ENCODE measurements around the gene ARMCX1. TPM values are rescaled to one million over a fixed set of nuclear protein-coding genes. Genes with fewer than 3 reads are reported as not detected.

Gene ARMCX1
- total and polyA plus RNA-seq, 2 experiments from 2014 or later, result 26.9 to 28.0 TPM

GRCh38 chrX:101530944-101531343 is 19.4 kb upstream of the ARMCX1 start:
- peaks cover 19% of the 10 kb centered on the region; the same call in 2 of the 3 replicates for H3K9me3 Mint-ChIP-seq

GRCh38 chrX:101539116-101539515 is 11.2 kb upstream of the ARMCX1 start:
- no peak for ATAC-seq
- no peaks in the 10 kb centered on the region for H3K27me3 ChIP-seq (ENCODE audit: insufficient read depth)
- Mint-ChIP-seq H3K4me1 (no peaks in the 10 kb centered on the region), H3K27me3 (ENCODE audit: insufficient read depth, low read depth, poor library complexity) (no peaks in the 10 kb centered on the region), H3K9me3 (peaks cover 17% of the 10 kb centered on the region; the same call in 2 of the 3 replicates), H3K36me3 (ENCODE audit: low read depth) (no peaks in the 10 kb centered on the region), H3K27ac (no peak overlapping the region), H3K4me3 (no peak overlapping the region)
- no peaks in the 10 kb centered on the region for H4K20me1 ChIP-seq (replicated peaks; ENCODE audit: insufficient read depth)
- DNase-seq (ENCODE audit: low spot score), result no peak
- H3K79me2 ChIP-seq (replicated peaks; ENCODE audit: insufficient read depth), result no peaks in the 10 kb centered on the region
- H3K4me3 ChIP-seq, result no peak overlapping the region
- H2AFZ ChIP-seq, result no peak overlapping the region
- no peak for TF ChIP-seq ETS1 (IDR thresholded peaks at IDR 0.05)
- H3F3A ChIP-seq (replicated peaks; ENCODE audit: low read depth), result no peaks in the 10 kb centered on the region
- no peaks in the 10 kb centered on the region for H3K36me3 ChIP-seq (ENCODE audit: insufficient read depth)
- no peak overlapping the region for H3K27ac ChIP-seq (ENCODE audit: low read depth)
- H3K4me1 ChIP-seq (ENCODE audit: insufficient read depth), result no peaks in the 10 kb centered on the region
- H3K4me2 ChIP-seq, result no peak overlapping the region
- H3K9me2 ChIP-seq (ENCODE audit: insufficient read depth), result no peaks in the 10 kb centered on the region

More at GRCh38 chrX:101530944-101531343, 19.4 kb upstream of the ARMCX1 start:
- Histone ChIP-seq H3K4me2 (no peak overlapping the region), H3F3A (replicated peaks; ENCODE audit: low read depth) (no peaks in the 10 kb centered on the region), H3K27me3 (ENCODE audit: insufficient read depth) (no peaks in the 10 kb centered on the region), H3K36me3 (ENCODE audit: insufficient read depth) (no peaks in the 10 kb centered on the region), H3K9me2 (ENCODE audit: insufficient read depth) (no peaks in the 10 kb centered on the region), H3K27ac (ENCODE audit: low read depth) (no peak overlapping the region), H3K79me2 (replicated peaks; ENCODE audit: insufficient read depth) (no peaks in the 10 kb centered on the region), H3K4me3 (no peak overlapping the region), H3K4me1 (ENCODE audit: insufficient read depth) (no peaks in the 10 kb centered on the region), H4K20me1 (replicated peaks; ENCODE audit: insufficient read depth) (no peaks in the 10 kb centered on the region), H2AFZ (no peak overlapping the region)
- ATAC-seq (no peak), DNase-seq (ENCODE audit: low spot score) (no peak)
- peaks cover 10% of the 10 kb centered on the region; the same call in 1 of the 3 replicates for H3K36me3 Mint-ChIP-seq (ENCODE audit: low read depth)
- H3K4me1 Mint-ChIP-seq, result no peaks in the 10 kb centered on the region
- no peak overlapping the region for H3K27ac Mint-ChIP-seq
- H3K4me3 Mint-ChIP-seq, result no peak overlapping the region
- H3K27me3 Mint-ChIP-seq (ENCODE audit: insufficient read depth, low read depth, poor library complexity), result no peaks in the 10 kb centered on the region
- no peak for TF ChIP-seq ZNF331 (CRISPR knock-in tag; IDR thresholded peaks at IDR 0.05; ENCODE audit: low read depth)
- no peak for TF ChIP-seq STAT1 (IDR thresholded peaks at IDR 0.05; ENCODE audit: unreplicated experiment)
- no peak for TF ChIP-seq EZH2 (IDR thresholded peaks at IDR 0.05; ENCODE audit: low read depth, unreplicated experiment)
- TF ChIP-seq POLR2AphosphoS5 (IDR thresholded peaks at IDR 0.05; ENCODE audit: low read depth), result no peak
- TF ChIP-seq CTCF (conservative IDR thresholded peaks at IDR 0.05; ENCODE audit: low read depth in 2 of 2), result no peak

- peak; percentile 76 for ATAC-seq
- TF ChIP-seq REST (IDR thresholded peaks at IDR 0.05; ENCODE audit: unreplicated experiment) (no peak), CREB1 (CRISPR knock-in tag; IDR thresholded peaks at IDR 0.05; ENCODE audit: low read depth) (no peak), ETS1 (IDR thresholded peaks at IDR 0.05) (no peak), POLR2AphosphoS5 (IDR thresholded peaks at IDR 0.05; ENCODE audit: low read depth) (no peak)
Measured at GRCh38 chrX:101550751-101551379, 518 bp downstream of the ARMCX1 start.

More at GRCh38 chrX:101550751-101551379, 518 bp downstream of the ARMCX1 start:
- DNase-seq (ENCODE audit: low spot score), result peak; percentile 68
- peak overlapping the region; percentile 88 for H3K4me2 ChIP-seq
- H4K20me1 ChIP-seq (replicated peaks; ENCODE audit: insufficient read depth), result no peaks in the 10 kb centered on the region
- Mint-ChIP-seq H3K27me3 (ENCODE audit: insufficient read depth, low read depth, poor library complexity) (peaks cover 7% of the 10 kb centered on the region), H3K4me1 (peaks cover 17% of the 10 kb centered on the region; the same call in 2 of the 3 replicates), H3K4me3 (peak overlapping the region; percentile 87), H3K27ac (peak overlapping the region; percentile 89), H3K9me3 (no peaks in the 10 kb centered on the region), H3K36me3 (ENCODE audit: low read depth) (peaks cover 8% of the 10 kb centered on the region; the same call in 1 of the 3 replicates)
- peak overlapping the region; percentile 98 for H2AFZ ChIP-seq
- H3K27me3 ChIP-seq (ENCODE audit: insufficient read depth), result no peaks in the 10 kb centered on the region
- peak overlapping the region; percentile 68 for H3K4me3 ChIP-seq
- no peaks in the 10 kb centered on the region for H3K9me2 ChIP-seq (ENCODE audit: insufficient read depth)
- peak overlapping the region; percentile 86; the same call in 1 of the 2 replicates for H3K27ac ChIP-seq (ENCODE audit: low read depth)
- no peaks in the 10 kb centered on the region for H3K79me2 ChIP-seq (replicated peaks; ENCODE audit: insufficient read depth)
- H3K36me3 ChIP-seq (ENCODE audit: insufficient read depth), result no peaks in the 10 kb centered on the region
- H3K4me1 ChIP-seq (ENCODE audit: insufficient read depth), result no peaks in the 10 kb centered on the region; the same call in 1 of the 2 replicates
- H3F3A ChIP-seq (replicated peaks; ENCODE audit: low read depth), result no peaks in the 10 kb centered on the region

Measured in GM23338 (cell line).